GDM1 (cell line): ENCODE measurements around the gene SAP130.
A peak's percentile ranks its signal among the peaks of the same experiment; 100 is the strongest.

ENCODE experiments used
- DNase-seq: peaks from one replicate; lab custom pipeline; 2025; lab: John Stamatoyannopoulos, UW

SAP130 gene

DNA sequence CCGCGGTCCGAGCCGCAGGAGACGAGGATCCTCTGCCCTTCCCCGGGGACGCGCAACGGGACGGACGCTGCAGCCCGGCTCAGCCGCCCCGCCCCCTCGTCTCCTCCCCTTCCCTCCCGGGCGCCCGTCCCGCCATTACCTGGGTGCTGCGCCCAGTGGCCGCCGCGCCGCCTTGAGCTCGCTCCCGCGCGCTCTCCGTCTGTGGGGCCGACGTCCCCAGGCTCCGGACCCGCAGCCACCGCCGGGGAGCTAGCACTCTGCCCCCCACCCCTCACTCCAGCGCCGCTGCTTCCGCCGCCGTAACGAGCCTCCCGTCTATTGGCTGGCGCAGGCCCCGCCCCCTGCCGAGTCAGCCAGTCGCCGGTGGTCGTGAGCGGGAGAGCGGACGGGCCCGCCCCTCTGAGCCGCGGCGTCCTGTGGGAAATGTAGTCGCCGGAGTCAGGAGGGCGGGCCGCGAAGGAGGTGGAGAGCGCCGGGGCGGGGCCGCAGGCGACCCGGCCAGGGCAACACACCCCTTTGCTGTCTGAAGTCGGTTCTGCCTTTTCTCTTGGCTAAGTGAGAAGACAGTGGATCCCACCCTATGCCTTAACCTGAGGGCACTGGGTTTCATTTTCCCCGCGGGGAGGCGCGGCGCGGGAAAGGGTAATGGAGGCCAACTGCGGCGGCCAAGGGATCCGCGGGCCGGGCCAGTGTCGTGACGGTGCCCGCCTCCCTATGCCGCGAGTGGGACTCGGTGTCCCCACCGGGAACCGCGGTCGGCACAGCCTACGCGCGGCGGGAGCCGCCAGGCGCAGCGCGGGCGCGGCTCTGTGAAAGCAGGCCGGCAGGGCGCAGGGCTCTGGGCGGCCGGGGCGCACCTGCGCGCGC lies at the start of gene SAP130:
SAP130 (minus strand) TSS at position 259 of the 867 bp plus-strand sequence. CDS start 1,767 bp downstream, outside the sequence.
- DNase-seq = peak; percentile 96

GRCh38 chr2:128076461-128077106 lies 48.7 kb upstream of the SAP130 start:
- DNase-seq = no peak

- no peak for DNase-seq
These were observed 45.4 kb upstream of the SAP130 start for GRCh38 chr2:128073278-128073677.

DNA sequence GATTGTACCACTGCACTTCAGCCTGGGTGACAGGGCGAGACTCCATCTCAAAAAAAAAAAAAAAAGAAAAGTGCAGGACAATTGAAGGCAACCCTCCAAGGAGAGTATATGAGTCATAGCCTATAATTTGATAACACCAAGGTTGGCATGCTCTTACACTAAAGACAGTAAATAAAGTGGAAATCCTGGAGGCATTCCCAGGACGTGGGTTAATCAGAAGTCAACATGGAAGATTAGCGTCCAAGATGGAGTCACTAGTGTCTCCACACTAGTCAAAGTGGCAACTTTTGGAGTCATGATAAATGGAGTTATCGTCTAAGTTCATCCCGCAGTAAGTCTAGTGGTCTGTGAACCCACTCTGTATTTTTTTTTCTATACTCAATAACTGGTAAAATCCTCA lies 41.9 kb upstream of the SAP130 start:
- DNase-seq = no peak

DNA sequence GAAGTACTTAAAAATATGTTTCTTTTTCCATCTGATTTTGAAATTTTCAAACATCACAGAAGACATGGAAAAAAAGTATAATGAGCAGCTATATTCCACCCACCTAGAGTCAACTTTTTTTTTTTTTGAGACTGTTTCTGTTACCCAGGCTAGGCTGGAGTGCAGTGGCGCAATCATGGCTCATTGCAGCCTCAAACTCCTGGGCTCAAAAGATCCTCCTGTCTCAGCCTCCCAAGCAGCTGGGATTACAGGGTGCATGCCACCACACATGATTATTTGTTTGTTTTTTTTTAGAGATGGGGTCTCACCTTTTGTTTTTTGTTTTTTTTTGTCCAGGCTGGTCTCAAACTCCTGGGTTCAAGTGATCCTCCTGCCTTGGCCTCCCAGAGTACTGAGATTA lies 36.5 kb upstream of the SAP130 start:
- DNase-seq = no peak

DNA sequence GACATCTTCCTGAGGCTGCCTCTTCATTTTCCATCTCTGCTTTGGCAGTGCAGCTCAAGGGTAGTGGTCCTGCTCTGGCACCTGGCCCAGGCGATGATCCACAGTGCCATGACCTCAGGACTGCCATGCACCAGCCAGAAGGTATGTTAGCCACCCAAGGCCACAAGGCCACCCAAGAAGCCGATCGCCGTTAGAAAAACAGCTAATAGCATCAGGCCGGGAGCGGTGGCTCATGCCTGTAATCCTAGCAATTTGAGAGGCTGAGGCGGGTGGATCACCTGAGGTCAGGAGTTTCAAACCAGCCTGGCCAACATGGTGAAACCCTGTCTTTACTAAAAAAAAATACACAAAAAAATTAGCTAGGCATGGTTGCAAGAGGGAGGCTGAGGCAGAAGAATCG lies 34.7 kb upstream of the SAP130 start:
- no peak for DNase-seq

GRCh38 chr2:128058114-128058513 lies 30.3 kb upstream of the SAP130 start:
- DNase-seq = no peak

DNA sequence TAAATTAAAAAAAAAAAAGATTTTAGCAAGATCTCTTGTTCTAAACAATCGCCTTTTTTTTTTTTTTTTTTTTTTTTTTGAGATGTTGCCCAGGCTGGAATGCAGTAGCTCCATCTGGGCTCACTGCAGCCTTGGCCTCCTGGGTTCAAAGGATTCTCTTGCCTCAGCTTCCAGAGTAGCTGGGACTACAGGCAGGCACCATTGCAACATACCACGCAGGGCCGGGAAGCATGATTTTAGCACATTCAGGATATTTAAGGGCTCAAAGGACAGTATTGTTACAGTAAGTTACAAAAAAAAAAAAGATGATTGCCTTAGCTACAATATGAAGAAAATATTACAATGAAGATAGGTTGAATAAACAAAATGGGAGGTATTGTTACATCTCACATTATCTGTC lies 29.5 kb upstream of the SAP130 start:
- no peak for DNase-seq

DNA sequence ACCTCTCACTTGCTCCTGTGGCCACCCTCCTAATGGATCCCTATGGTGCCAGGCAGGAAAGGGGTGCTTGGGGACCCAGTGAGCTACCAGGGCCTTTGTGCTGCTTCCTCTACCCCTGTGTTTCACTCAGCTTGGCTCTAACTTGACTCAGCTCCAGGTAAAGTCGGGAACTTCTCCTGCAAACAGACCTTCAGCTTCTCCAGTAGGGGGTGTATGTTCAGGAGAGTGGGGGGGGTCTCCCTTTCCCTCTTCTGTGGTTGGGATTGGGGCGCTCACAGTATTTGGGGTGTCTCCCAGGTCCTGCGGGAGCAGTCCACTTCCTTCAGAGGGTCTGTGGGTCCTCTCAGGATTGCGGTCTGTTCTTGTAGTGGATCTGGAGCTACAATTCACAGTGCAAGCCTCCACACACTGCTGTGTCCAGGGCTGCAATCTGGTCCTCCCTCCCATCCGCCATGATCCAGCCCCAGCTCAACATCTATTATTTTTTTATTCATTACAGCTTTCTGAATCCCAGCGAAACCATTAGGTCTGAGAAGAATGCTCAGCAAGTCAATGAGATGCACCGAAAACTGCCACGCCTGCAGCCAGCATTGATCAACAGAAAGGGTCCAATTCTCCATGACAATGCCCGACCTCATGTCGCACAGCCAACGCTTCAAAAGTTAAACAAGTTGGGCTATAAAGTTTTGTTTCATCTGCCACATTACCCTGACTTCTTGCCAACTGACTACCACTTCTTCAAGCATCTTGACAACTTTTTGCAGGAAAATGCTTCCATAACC lies 26.4 kb upstream of the SAP130 start:
- DNase-seq = no peak

DNA sequence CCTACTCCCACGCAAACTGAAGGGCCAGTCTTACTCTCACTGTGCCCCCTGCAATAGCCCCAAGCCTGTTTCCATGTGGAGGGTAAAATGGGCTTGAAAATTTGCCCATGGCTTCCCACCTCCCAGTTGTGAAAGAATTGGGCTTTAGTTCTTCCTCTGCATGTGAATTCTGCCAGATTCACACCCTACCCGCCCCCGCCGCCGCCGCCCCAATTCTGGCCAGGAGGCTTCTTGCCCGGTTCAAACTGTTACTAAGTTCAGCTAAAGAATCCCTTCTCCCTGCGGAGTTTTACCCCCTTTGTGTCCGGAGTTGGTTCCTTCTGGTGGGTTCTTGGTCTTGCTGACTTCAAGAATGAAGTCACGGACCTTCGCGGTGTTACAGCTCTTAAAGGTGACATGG lies 25.5 kb upstream of the SAP130 start:
- no peak for DNase-seq

- DNase-seq = no peak
These were observed 15.2 kb upstream of the SAP130 start for GRCh38 chr2:128043041-128043440.

- DNase-seq = no peak
These were observed 13.7 kb upstream of the SAP130 start for GRCh38 chr2:128041561-128041960.

- DNase-seq = no peak
These were observed 12.4 kb upstream of the SAP130 start for GRCh38 chr2:128040166-128040771.

- no peak for DNase-seq
These were observed 11.7 kb upstream of the SAP130 start for GRCh38 chr2:128039535-128039934.

GRCh38 chr2:128038411-128038810 lies 10.6 kb upstream of the SAP130 start:
- no peak for DNase-seq

- no peak for DNase-seq
These were observed 9.8 kb upstream of the SAP130 start for GRCh38 chr2:128037649-128038048.

DNA sequence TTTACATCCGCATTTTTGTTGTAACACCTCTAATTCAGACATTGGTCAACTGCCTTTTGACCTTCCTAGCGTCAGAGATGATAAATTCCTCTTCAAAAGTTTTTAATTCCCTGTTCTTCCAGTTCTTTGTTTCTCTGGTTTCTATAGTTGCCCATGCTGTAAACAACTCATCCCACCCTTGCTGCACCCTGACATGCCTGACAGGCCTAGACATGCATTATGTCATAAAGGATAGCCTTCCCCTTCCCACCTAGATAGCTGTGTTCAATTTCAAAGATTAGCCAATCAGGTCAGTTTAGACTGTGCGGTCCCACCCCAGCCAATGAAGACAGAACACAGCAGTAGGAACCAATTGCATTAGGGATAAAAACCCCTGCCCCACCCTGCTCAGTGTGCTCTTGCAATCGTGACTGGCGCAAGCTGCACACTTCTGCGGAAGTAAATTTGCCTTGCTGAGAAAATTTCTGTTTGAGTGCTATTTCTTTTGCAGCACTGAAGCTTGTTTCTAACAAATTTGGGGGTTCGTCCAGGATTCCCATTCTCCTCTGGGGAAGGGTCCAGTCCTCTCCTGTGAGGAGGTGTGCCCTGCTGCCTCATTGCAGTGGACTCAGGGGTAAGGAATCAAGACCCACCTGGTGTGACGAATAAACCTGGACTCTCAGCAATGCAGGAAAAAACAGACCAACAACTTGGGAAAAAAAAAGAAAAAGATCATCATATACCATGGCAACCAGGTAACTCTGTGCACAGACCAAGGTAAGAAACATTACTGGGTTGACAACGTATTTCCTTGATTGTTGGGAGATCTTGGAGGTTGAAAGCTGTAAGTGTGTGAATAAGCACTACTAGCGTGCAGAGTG lies 9.1 kb upstream of the SAP130 start:
- no peak for DNase-seq

DNA sequence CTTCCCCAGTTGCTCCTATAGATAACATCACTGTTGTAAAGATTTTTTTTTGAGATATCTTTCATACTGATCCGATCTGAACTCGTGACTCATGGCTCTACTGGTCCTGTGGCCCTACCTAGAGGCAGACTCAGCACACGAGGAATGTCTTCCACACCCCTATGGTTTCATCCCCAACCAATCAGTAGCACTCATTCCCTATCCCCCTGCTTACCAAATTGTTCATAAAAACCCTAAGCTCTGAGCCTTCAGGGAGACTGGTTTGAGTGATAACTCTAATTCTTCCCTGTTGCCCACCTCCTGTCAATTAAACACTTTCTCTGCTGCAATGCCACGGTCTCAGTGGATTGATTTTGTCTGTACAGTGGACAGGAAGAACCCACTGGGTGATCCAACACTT lies 4.2 kb upstream of the SAP130 start:
- no peak for DNase-seq

- no peak for DNase-seq
These were observed 802 bp upstream of the SAP130 start for GRCh38 chr2:128028668-128029054.

DNA sequence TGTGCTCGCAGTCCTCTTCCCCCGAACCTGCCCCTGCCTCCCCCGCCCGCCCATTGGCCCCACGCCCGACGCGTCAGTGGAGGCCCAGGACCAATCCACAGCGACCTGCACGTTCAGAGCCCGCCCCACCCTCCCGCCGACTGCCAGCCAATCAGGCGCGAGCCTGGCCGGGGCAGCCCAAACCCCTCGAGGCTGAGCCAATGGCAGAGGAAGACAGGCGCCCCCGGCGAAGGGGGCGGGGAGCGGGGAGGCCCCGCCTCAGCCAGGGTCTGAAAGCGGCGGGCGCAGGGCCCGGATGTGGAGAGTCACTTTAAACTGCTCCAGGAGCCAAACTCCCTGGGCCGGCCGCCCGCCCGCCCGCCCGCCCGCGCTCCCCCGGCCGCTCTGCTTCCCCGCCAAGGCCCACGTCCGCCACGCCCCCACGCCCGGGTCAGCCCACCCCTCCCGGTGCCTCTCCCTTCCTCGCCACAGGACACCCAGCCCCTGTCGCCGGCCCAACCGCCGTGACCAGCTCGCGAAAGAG lies 520 bp downstream of the SAP130 start:
- peak; percentile 97 for DNase-seq
